ENCODE results near the gene ACSBG1.

The ACSBG1 gene

GRCh38 chr15:78208341-78208844 is 26.0 kb downstream of the ACSBG1 start:
- Mint-ChIP-seq H3K27me3 (peaks cover 34% of the 10 kb centered on the region), H3K36me3 (no peaks in the 10 kb centered on the region), H3K4me3 (no peak overlapping the region), H3K9me3 (no peaks in the 10 kb centered on the region), H3K27ac (no peak overlapping the region), H3K4me1 (no peaks in the 10 kb centered on the region)
- CTCF ChIA-PET, result interaction anchor here (6.2 kb wide), 1 partner anchor 13 kb away, joined by 31 read pairs; no protein-coding TSS in a partner anchor
- no peak for DNase-seq

DNA sequence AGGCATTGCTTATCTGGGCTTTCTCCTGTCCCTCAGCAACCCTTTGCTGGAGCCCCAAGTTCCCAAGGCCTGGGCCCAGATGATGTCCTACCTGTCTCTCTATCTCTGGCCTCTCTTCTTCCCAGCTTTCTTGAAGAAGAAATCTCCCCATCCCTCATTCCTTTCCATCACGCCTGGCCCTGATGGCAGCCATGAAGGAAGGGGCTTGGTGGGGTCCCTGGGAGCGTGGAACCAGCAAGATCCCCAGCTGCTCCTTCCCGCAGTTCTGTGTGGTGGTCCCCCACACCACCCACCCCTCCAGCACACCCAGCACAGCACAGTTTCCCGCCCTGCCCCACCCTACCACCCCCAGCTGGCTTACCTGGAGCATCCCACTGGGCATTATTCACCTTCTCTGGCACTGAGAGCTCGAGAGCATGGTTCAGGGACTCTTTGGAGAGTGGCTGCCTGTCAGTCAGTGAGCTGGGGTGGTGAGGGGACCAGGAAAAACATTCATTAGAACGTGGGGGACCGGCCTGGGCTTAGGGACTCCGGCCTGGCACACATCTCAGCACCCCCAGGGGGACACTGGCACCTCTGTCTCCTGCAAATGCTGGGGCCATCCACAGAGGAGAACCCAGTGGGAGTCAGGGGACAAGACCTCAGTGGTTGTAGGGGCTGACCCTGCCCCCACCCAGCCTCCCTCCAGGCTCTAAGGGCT is 26.6 kb downstream of the ACSBG1 start:
- no peak overlapping the region for H3K4me3 Mint-ChIP-seq
- no peaks in the 10 kb centered on the region for H3K4me1 Mint-ChIP-seq
- DNase-seq, result no peak
- no peaks in the 10 kb centered on the region for H3K9me3 Mint-ChIP-seq
- H3K27ac Mint-ChIP-seq, result no peak overlapping the region
- CTCF ChIA-PET, result interaction anchor here (6.2 kb wide), 1 partner anchor 13 kb away, joined by 31 read pairs; no protein-coding TSS in a partner anchor
- H3K27me3 Mint-ChIP-seq, result peaks cover 34% of the 10 kb centered on the region
- H3K36me3 Mint-ChIP-seq, result no peaks in the 10 kb centered on the region

GRCh38 chr15:78207110-78207458 is 27.3 kb downstream of the ACSBG1 start:
- CTCF ChIA-PET, result interaction anchor here (6.2 kb wide), 1 partner anchor 12 kb away, joined by 31 read pairs; no protein-coding TSS in a partner anchor
- no peaks in the 10 kb centered on the region for H3K4me1 Mint-ChIP-seq
- no peaks in the 10 kb centered on the region for H3K36me3 Mint-ChIP-seq
- no peaks in the 10 kb centered on the region for H3K9me3 Mint-ChIP-seq
- DNase-seq, result no peak
- H3K27ac Mint-ChIP-seq, result no peak overlapping the region
- H3K27me3 Mint-ChIP-seq, result peaks cover 33% of the 10 kb centered on the region
- no peak overlapping the region for H3K4me3 Mint-ChIP-seq

DNA sequence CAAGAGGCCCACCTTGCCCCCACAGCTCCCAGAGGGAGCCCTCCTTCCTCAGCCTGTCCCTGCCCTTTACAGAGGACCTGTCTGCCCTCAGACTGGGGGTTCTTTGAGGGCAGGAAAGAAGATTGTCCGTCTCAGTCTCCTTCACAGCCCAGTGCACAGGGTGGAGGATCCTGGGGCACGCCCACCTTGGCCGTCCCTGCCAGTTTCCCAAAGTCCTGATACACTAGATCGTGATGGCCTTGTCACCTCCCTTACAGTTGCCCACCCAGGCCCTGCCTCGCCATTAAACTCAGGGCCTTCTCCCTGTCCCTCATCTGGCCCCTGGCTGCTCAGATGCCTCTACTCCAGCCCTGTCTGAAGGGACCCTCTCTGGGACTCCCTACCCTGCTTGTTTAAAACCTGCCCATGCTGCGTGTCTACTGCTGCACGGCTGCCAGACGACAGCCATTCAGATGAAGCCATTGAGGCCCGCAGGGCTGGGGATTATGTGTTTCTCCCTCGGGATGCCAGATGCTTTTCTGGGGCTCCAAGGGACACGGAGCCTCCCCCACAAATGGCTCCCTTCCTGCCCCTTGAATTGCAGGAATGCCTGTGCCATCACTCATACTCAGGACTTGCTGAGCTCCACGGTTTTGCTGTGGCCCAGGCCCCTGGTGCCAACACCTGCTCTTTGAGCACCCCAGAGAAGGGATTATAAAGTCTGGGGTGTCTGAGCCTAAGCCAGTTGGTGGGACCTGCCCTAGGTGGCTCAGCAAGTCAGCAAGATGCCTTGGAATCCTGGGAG is 27.8 kb downstream of the ACSBG1 start:
- Mint-ChIP-seq H3K4me3 (no peak overlapping the region), H3K27ac (no peak overlapping the region), H3K9me3 (no peaks in the 10 kb centered on the region), H3K4me1 (no peaks in the 10 kb centered on the region), H3K27me3 (peaks cover 37% of the 10 kb centered on the region), H3K36me3 (no peaks in the 10 kb centered on the region)
- no peak for DNase-seq
- CTCF ChIA-PET, result interaction anchor here (6.2 kb wide), 1 partner anchor 11 kb away, joined by 31 read pairs; no protein-coding TSS in a partner anchor

DNA sequence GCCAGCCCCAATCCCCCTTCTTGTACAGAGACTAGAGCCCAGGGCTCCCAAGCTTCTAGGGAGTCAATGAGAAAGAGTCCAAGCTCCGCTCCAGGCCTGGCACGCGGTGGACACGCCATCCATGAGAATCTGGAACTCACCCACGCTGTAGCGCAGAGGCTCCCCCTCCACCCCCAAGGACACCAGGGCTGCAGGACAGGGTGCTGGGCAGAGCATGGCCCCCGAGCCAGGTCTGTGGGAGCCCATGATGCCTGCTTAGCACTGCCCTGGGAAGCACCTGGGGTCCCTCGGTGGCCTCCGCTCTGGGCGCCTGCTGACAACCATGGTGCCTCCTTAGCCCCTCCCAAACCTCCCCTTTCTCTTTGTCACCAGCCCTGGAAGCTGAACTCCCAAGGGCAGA is 28.5 kb downstream of the ACSBG1 start:
- H3K4me3 Mint-ChIP-seq, result no peak overlapping the region
- H3K36me3 Mint-ChIP-seq, result no peaks in the 10 kb centered on the region
- CTCF ChIA-PET, result interaction anchor here (1.9 to 6.2 kb wide), 2 partner anchors 11 to 92 kb away, joined by 4 to 31 read pairs; no protein-coding TSS in a partner anchor
- no peak overlapping the region for H3K27ac Mint-ChIP-seq
- DNase-seq, result no peak
- peaks cover 43% of the 10 kb centered on the region for H3K27me3 Mint-ChIP-seq
- no peaks in the 10 kb centered on the region for H3K9me3 Mint-ChIP-seq
- no peaks in the 10 kb centered on the region for H3K4me1 Mint-ChIP-seq

GRCh38 chr15:78205337-78205736 is 29.0 kb downstream of the ACSBG1 start:
- Mint-ChIP-seq H3K36me3 (no peaks in the 10 kb centered on the region), H3K27me3 (peaks cover 47% of the 10 kb centered on the region), H3K4me3 (no peak overlapping the region), H3K4me1 (no peaks in the 10 kb centered on the region), H3K27ac (no peak overlapping the region), H3K9me3 (no peaks in the 10 kb centered on the region)
- no peak for DNase-seq
- CTCF ChIA-PET, result interaction anchor here (1.1 to 6.2 kb wide), 3 partner anchors 10 to 94 kb away, joined by 4 to 31 read pairs (median 4); no protein-coding TSS in a partner anchor

GRCh38 chr15:78204351-78205309 is 29.7 kb downstream of the ACSBG1 start:
- CTCF ChIA-PET, result interaction anchor here (0.9 to 6.2 kb wide), 5 partner anchors 9 to 93 kb away, joined by 3 to 31 read pairs (median 4); no protein-coding TSS in a partner anchor
- no peak for DNase-seq
- Mint-ChIP-seq H3K27ac (no peak overlapping the region), H3K36me3 (no peaks in the 10 kb centered on the region), H3K4me3 (no peak overlapping the region), H3K9me3 (no peaks in the 10 kb centered on the region), H3K4me1 (no peaks in the 10 kb centered on the region), H3K27me3 (peaks cover 53% of the 10 kb centered on the region)

DNA sequence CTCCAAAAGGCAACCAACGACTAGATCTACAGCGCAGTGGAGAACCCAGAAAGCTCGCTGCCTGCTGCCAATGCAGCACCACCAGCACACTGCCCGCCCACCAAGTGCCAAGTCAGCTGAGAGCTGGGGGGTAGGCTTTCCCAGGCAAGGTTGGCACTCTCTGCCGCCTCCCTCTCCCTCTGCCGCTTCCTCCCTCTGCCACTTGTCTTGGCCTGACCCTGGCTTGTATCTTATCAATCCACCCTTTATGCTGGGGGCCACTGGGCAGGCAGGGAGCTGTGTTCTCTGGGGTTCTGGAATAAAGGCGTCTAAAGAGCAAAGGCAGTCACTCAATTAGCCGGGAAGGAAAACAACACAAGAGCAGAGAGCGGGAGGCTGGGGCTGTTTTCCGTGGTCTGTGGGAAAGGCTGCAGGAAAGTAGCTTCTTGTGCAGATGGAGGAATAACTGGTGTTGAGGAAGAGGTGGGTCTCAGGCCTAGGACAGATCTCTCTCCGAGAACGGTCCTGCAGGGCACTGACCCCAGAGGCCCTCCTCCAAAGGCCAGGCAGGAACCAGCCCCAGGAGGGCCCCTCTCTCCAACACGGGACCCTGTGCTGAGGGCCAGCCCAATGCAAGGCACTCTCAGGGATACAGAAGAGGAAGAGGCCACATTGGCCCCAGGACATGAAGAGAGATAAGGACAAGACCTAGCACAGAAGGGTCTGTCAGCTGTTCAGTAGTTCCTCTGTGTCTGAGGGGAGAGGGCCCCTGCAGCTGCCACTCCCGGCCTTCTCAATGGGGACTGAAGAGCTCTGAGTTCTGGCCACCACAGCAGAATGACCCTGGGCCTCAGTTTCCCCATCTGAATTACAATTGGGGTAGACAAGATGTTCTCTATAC is 30.8 kb downstream of the ACSBG1 start:
- peaks cover 57% of the 10 kb centered on the region for H3K27me3 Mint-ChIP-seq
- CTCF ChIA-PET, result interaction anchor here (0.9 to 6.2 kb wide), 5 partner anchors 8 to 237 kb away, joined by 3 to 31 read pairs (median 4); no protein-coding TSS in a partner anchor
- no peak for DNase-seq
- no peak overlapping the region for H3K27ac Mint-ChIP-seq
- no peaks in the 10 kb centered on the region for H3K36me3 Mint-ChIP-seq
- no peaks in the 10 kb centered on the region for H3K4me1 Mint-ChIP-seq
- no peak overlapping the region for H3K4me3 Mint-ChIP-seq
- H3K9me3 Mint-ChIP-seq, result no peaks in the 10 kb centered on the region

- Mint-ChIP-seq H3K27me3 (peaks cover 56% of the 10 kb centered on the region), H3K4me1 (no peaks in the 10 kb centered on the region), H3K4me3 (no peak overlapping the region), H3K27ac (no peak overlapping the region), H3K9me3 (no peaks in the 10 kb centered on the region), H3K36me3 (no peaks in the 10 kb centered on the region)
- CTCF ChIA-PET, result interaction anchor here (1.1 to 9.3 kb wide), 4 partner anchors 38 to 90 kb away, joined by 4 to 125 read pairs (median 7); partner anchors contain the start of gene CIB2
- no peak for DNase-seq
Measured at GRCh38 chr15:78201281-78202190, 32.8 kb downstream of the ACSBG1 start.

DNA sequence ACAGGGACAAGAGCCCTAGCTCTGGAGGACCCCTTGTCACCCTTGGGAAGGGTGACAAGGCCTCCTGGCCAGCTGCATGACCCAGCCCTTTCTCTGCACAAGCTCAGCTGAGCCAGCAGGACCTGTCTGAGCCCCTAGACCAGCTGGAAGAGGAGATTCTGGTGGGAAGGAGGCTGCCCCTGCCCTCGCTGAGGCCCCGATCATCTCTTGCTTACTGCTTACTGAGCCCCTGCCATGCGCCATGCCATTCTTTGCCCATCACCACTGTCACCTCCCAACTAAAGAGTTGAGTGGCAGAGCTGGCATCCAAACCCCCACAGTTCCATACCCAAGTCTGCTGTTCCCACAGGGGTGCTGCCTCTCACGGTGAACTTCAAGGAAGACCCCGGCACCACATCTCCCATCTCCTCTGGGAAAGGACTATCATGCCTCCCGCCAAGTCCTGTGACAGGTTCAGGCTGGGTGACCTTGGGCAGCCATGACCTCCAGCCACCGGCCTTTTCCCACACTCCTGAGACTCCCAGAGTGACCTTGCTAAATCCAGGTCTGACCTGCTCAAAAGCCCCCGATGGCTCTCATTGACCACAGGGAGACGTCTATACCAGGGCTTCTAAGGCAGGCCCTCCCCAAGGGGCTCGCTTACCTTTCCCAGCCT is 34.0 kb downstream of the ACSBG1 start:
- H3K4me3 Mint-ChIP-seq, result no peak overlapping the region
- no peak overlapping the region for H3K27ac Mint-ChIP-seq
- peaks cover 52% of the 10 kb centered on the region for H3K27me3 Mint-ChIP-seq
- no peaks in the 10 kb centered on the region for H3K36me3 Mint-ChIP-seq
- CTCF ChIA-PET, result interaction anchor here (1.1 to 9.3 kb wide), 3 partner anchors 42 to 89 kb away, joined by 4 to 125 read pairs (median 10); partner anchors contain the start of gene CIB2
- H3K4me1 Mint-ChIP-seq, result no peaks in the 10 kb centered on the region
- DNase-seq, result no peak
- H3K9me3 Mint-ChIP-seq, result no peaks in the 10 kb centered on the region

DNA sequence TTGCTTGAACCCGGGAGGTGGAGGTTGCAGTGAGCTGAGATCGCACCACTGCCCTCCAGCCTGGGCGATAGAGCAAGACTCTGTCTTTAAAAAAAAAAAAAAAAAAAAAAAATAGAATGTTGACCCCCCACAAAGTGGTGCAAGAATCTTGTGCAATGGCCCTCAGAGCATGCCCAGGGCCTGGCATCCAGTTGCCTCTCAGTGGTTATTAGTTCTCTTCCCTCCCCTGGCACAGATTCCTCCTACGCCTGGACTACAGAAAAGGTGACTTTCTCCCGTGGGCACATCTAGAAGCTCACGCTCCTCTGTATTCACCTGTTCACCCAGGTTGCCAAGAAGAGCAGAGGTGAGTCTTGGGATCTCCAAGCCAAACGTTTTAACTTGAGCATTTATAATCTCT is 36.7 kb downstream of the ACSBG1 start:
- no peak overlapping the region for H3K4me3 Mint-ChIP-seq
- no peaks in the 10 kb centered on the region for H3K36me3 Mint-ChIP-seq
- peaks cover 37% of the 10 kb centered on the region for H3K27me3 Mint-ChIP-seq
- no peaks in the 10 kb centered on the region for H3K4me1 Mint-ChIP-seq
- H3K9me3 Mint-ChIP-seq, result no peaks in the 10 kb centered on the region
- no peak overlapping the region for H3K27ac Mint-ChIP-seq
- CTCF ChIA-PET, result interaction anchor here (1.1 to 9.3 kb wide), 6 partner anchors 20 to 230 kb away, joined by 3 to 176 read pairs (median 20); partner anchors contain the start of gene CIB2
- no peak for DNase-seq

Measured in activated naive CD4-positive, alpha-beta T cell treated with anti-CD3 and anti-CD28 coated beads, Interleukin-2, amount 10 ng/mL, durations not matched to agents 7 days and 5 days (primary cell).